ENCODE data around the gene CDH12.

Gene CDH12

DNA sequence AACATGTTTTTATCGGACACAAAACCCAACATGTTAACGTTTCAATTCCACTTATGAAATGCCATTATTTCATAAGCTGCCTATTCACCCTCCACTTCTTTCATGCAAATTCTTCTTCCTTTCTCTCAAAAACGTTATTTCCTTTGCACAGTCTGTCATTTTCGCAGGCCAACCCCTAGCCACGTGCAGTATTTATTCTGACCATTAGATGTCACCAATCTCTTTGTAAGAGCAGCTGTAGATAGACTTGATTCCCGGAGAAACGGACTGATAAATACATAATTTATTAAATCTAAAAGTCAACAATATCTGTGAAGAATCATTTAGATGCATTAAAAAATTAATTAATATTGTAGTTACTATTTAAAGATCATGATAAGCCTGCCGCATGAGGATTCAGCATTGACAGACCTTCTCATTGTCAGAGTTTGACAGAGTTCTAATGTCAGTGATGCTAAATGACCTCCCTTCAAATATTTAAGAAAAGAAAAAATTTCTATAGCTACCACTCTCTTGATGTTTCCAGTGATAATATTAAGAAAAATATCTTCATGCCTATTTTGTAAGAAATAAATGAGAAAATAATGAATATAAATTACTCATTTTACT lies 933.6 kb downstream of the CDH12 start:
- DNase-seq: peak; percentile 24

GRCh38 chr5:21918451-21918850 lies 934.7 kb downstream of the CDH12 start:
- no peak for DNase-seq

DNA sequence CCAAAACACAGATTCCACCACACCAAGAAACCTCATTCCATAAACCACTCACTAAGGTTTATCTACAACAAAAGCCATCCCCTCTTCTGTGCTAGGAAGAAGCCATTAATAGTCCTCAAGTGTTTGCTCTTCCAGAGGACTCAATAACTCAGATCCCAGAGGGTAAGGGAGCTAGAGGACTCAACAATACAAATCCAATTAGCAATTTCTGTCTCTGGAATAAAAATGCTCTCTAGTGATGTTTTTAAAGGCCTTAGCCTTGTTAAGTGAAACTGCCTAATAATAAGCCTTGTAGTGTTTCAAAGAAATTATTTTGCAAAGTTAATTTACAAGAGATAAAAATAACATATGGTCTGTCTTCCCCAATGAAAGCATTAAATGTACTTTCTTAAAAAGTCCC lies 942.4 kb downstream of the CDH12 start:
- no peak for DNase-seq

DNA sequence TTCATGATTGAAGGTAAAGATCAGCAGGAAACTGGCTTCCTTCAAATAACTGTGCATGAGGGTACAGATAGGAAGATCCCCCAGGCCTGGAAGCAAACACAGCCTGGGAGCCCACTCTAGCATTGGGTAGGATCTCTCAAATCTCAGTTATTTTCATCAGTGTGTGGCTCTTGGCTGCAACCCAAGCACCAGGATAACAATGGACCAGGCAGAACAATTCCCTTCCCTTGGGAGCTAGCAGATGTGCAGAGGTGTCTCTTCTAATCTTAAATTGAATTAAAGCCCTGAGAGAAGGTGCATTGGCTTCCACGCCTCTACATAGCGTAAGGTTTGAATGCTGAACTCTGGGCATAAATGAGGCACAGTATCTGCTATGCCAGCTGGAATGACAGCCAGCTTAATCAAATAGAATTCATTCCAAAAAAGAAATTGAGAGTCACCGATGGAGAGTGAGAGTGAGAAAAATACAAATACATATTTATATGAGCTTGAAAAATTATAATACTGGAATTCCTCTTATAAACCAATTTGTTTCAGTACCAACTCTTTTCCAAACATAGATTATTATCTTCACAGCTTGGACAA lies 957.3 kb downstream of the CDH12 start:
- no peak for DNase-seq

GRCh38 chr5:21893161-21893560 lies 960.0 kb downstream of the CDH12 start:
- DNase-seq: no peak

- no peak for DNase-seq
Observed at GRCh38 chr5:21889581-21889980, 963.6 kb downstream of the CDH12 start.

DNA sequence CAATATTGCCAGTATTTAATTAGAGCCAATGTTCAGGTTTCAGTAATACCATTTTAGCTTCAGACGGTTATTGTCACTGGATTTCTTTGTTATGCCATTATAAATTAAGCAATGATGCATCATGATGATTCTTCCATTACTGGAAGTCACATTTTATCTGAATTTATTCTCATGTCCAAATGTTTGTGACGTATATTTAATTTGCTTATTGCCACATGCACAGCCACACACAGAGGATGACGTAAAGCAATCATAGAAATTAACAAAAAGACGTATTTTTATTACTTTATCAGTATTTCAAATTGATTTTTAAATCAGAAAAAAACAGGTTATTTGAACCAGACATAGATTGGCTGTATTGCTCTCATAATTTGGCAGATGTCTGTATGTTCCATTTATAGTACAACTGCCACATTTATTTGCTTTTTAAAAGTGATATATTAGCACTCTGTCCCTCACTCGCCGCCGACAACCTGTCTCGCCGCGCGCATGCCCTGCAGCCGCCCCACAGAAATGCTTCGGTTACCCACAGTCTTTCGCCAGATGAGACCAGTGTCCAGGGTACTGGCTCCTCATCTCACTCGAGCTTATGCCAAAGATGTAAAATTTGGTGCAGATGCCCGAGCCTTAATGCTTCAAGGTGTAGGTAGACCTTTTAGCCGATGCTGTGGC lies 970.9 kb downstream of the CDH12 start:
- DNase-seq: no peak

DNA sequence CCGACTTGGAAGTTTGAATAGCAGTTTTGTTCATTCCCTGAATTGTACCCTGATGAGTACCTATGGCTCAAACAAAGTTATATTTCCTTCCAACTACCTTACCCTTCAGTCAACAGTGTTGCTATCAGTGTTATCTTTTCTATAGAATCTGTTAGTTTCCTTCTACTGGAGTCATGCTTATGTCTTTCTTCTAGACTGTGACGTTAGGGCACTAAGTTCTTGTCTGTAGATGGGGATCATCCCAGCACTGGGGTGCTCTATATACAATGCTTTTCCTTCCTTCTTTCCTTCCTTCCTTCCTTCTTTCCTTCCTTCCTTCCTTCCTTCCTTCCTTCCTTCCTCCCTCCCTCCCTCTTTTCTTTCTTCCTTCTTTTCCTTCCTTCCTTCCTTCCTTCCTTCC lies 973.0 kb downstream of the CDH12 start:
- DNase-seq: no peak

DNA sequence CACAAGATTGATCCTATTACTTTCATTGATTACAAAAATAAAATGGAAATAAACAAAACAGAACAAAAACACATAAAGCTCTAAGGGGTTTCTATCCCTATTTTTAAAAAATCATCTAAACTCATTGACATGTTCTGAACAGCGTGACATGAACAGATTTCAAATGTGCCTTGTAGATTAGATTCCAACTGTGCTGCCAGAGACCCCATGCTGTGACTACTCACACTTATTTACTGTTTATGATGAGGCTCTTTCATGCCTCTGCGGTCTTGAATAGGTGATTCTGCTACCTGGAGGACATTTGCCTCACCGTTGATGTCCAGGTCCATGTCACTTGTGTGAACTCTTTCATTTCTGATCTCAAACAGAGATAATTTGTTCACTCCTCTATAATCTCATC lies 990.2 kb downstream of the CDH12 start:
- no peak for DNase-seq

GRCh38 chr5:21858441-21858840 lies 994.7 kb downstream of the CDH12 start:
- no peak for DNase-seq

DNA sequence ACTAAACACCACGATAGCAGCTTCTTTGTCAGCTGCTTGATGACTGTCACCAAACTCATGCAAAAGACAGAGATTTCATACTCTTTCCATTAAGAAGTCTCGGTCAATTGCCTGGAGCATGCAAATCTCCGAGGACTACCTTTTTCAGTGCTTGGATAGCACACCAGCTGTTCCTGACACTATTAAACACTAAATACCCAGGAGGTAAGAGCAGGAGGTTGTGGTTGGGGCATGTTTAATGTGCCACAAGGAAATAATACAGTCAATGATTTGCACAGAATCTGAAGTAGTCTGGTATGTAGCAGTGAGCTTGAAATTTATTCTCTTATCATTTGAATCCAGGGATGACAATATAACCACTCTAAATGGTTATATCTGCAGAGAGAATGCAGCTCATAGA lies 996.2 kb downstream of the CDH12 start:
- no peak for DNase-seq

DNA sequence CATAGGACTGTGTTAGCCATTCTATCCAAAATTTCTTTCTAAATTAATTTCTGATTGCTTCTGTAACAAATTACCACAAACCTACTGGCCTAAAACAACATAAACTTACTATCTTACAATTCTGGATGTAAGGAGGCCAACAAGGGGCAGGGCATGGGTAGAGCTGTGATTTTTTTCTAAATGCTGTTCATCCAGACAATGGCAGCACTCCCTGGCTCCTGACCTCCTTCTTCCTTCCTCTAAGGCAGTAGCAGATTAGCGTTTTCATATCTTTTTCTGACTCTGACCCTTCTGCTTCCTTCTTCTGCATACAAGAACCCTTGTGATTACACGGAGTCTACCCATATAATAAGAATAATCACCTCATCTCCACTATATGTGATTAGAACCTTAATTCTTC lies 1005.8 kb downstream of the CDH12 start:
- no peak for DNase-seq

- no peak for DNase-seq
Observed at GRCh38 chr5:21844960-21845359, 1008.2 kb downstream of the CDH12 start.

DNA sequence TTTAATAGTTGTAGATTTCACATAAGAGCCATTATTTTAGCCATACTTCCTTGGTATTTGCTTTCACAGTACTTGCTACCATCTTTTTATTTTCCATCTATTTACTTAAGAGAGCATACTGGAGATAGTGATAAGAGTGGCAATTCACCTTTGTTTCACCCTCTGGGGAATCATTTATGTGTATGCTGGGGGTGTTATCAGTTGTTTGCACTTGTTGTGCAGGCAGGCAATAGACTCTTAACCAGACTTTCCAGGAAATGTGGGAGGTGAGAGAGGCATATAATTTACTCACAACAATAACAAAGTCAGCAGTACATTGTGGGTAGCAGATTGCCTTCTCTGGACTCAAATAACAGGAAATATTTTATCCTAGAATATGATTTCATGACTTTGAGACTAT lies 1018.3 kb downstream of the CDH12 start:
- DNase-seq: no peak

DNA sequence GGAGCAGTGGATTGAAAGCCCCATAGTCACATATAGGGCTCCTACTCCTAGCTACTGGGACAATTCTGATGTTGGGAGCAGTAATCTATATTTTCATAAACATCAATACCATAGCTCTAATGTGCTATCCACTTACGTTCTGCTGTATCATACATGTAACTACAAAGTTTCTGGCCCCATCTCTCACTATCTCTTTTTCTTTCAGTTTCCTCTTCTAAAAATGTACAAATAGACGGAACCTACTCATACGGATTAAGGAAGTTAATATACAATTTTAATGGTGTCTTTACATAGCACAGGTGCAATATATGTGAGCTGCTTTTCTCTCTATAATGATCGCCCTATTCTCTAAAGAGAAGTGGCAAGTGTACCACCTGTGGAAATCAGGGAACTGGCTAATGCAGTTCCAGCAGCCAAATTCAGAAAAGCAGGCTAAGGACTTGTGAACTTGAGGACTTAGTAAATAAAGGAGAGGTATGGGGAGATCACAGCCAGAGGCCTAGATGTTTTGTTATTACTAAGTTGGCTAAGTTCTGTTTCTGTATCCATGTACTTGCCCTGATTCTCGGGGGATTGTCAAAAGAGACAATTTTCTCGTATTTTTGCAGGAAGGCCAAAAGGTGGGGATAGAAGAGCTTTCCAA lies 1021.9 kb downstream of the CDH12 start:
- no peak for DNase-seq

DNA sequence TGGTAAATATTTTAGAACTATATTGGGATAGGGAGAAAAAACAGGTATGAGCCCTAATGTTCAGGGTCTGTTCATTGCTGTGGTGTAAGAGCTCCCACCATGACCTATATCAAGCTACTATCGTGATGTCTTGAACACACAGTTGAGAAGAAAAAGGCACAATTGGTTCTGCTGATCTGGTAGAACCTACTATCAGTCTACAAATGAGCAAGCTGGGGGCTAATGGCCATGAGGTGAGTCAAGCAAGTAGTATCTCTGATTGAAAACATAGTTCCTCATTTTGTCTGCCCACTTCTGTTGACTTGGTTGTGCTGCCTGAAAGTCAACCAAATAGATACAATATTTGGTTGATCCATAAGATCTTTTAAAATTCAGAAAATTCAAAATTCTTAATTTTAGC lies 1026.3 kb downstream of the CDH12 start:
- DNase-seq: no peak

- DNase-seq: no peak
Observed at GRCh38 chr5:21823588-21823987, 1029.6 kb downstream of the CDH12 start.

DNA sequence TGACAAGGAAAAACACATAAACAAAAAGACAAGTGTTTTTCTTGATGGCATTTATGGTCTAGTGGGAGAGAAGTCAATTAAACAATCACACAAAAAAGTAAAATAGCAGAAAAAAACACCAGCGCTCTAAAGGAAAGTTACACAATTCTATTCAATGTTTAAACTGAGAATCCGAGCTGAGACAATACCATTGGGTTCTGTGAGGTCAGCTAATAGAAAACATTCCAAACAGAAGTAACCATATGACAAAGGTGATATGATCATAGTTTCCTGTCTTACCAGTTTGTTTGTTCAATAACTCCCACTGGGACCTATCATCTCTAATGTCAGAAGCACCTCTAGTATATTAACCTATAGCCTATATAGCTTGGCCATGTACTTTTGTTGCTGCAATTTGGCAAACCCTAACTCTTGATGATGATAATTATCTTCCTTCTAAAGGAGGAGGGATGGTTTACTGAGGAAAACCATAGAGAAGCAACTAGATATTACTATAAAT lies 1030.0 kb downstream of the CDH12 start:
- DNase-seq: no peak

DNA sequence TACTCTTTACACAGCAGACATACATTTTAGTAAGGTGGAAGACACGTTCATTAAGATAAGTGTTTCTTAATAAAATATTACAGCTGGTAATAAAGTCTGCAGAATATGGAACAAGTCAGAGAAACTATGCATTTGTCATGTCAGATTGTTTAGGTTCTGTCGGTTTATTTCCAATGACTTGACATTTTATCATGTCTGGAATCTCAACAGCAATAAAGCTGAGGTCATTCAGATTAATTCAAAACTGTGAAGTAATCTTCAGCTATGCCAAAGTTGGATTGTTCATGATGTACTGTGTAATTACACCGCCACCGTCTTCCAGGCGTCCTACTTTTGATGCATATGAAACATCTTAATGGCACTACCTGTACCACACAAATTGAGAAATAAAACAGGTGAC lies 1032.6 kb downstream of the CDH12 start:
- no peak for DNase-seq

GRCh38 chr5:21818370-21818720 lies 1034.8 kb downstream of the CDH12 start:
- DNase-seq: no peak

- no peak for DNase-seq
Observed at GRCh38 chr5:21817668-21818369, 1035.3 kb downstream of the CDH12 start.

DNA sequence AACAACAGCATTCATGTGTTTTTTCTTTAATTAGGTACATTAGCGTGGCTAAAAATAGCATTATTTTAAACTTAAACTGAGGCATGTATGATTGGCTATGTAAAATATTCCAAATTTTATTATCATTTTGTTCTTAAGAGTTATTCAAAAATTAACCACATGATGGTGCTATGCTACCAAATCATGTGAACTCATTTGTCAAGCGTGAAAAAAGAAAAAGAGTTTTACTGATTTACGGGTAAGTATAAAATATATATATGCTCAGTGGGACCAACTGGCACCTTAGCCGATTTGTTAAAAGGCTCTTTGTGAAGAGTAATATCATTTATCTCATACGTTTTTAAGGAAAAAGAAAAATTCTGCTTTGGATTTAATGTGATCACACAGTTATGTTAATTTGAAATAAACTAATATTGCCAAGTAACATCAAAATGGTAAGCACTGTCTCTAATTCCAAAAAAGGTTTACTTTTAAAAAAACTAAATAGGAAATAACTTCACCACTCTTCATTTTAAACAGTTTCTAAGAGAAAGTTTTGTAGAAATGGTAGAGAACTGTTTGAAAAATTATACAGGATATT lies 1042.3 kb downstream of the CDH12 start:
- DNase-seq: no peak

DNA sequence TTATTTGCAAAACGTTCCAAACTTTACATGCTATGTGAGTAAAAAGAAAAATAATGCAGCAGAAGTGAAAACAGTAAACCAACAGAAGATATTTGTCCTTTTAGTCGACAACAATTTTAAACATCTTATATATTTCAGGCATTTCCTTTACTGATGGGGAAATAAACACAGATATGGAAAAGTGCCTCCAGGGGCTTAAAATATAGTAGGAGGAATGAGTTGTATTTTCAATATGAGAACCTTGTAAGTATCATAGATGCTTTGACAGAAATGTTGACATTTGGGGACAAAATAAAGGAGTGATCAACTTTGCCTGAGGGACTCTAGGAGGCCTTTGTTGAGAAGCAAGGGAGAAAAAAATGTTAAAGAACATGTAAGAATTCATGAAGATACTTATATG lies 1043.5 kb downstream of the CDH12 start:
- no peak for DNase-seq
